ENCODE results near the gene SPPL3. TPM values are rescaled to one million over a fixed set of nuclear protein-coding genes. Genes with fewer than 3 reads are reported as not detected.
A peak's percentile ranks its signal among the peaks of the same experiment; 100 is the strongest.

SPPL3 gene
- total RNA-seq, 1 donor from 2014 or later = 22.3 TPM

- H3K36me3 ChIP-seq (ENCODE audit: control insufficient read depth, insufficient read depth, low read length) = no peaks in the 10 kb centered on the region
- TF ChIP-seq CTCF (IDR thresholded peaks at IDR 0.05; ENCODE audit: insufficient read depth, low read length, poor library complexity, severe bottlenecking) = no peak
- no peak overlapping the region for H3K4me3 ChIP-seq (ENCODE audit: low read depth, low read length)
- H3K27me3 ChIP-seq (ENCODE audit: control insufficient read depth, insufficient read depth, low read length) = no peaks in the 10 kb centered on the region
- no peak for DNase-seq (ENCODE audit: low read depth)
These were observed 37.8 kb upstream of the SPPL3 start for GRCh38 chr12:120941846-120942405.

GRCh38 chr12:120941412-120941811, 37.3 kb upstream of the SPPL3 start:
- no peak for TF ChIP-seq CTCF (IDR thresholded peaks at IDR 0.05; ENCODE audit: insufficient read depth, low read length, poor library complexity, severe bottlenecking)
- H3K27me3 ChIP-seq (ENCODE audit: control insufficient read depth, insufficient read depth, low read length) = no peaks in the 10 kb centered on the region
- H3K4me3 ChIP-seq (ENCODE audit: low read depth, low read length) = no peak overlapping the region
- no peak for DNase-seq (ENCODE audit: low read depth)
- H3K36me3 ChIP-seq (ENCODE audit: control insufficient read depth, insufficient read depth, low read length) = no peaks in the 10 kb centered on the region

GRCh38 chr12:120940799-120941198, 36.6 kb upstream of the SPPL3 start:
- TF ChIP-seq CTCF (IDR thresholded peaks at IDR 0.05; ENCODE audit: insufficient read depth, low read length, poor library complexity, severe bottlenecking) = no peak
- Histone ChIP-seq H3K27me3 (ENCODE audit: control insufficient read depth, insufficient read depth, low read length) (no peaks in the 10 kb centered on the region), H3K36me3 (ENCODE audit: control insufficient read depth, insufficient read depth, low read length) (no peaks in the 10 kb centered on the region), H3K4me3 (ENCODE audit: low read depth, low read length) (no peak overlapping the region)
- peak; percentile 86 for DNase-seq (ENCODE audit: low read depth)

- no peak for TF ChIP-seq CTCF (IDR thresholded peaks at IDR 0.05; ENCODE audit: insufficient read depth, low read length, poor library complexity, severe bottlenecking)
- no peak for DNase-seq (ENCODE audit: low read depth)
These were observed 35.8 kb upstream of the SPPL3 start for GRCh38 chr12:120940006-120940405.

GRCh38 chr12:120939523-120939922, 35.4 kb upstream of the SPPL3 start:
- Histone ChIP-seq H3K36me3 (ENCODE audit: control insufficient read depth, insufficient read depth, low read length) (no peaks in the 10 kb centered on the region), H3K4me3 (ENCODE audit: low read depth, low read length) (no peak overlapping the region), H3K27me3 (ENCODE audit: control insufficient read depth, insufficient read depth, low read length) (no peaks in the 10 kb centered on the region)
- no peak for DNase-seq (ENCODE audit: low read depth)
- no peak for TF ChIP-seq CTCF (IDR thresholded peaks at IDR 0.05; ENCODE audit: insufficient read depth, low read length, poor library complexity, severe bottlenecking)

More at GRCh38 chr12:120940006-120940405, 35.8 kb upstream of the SPPL3 start:
- Histone ChIP-seq H3K4me3 (ENCODE audit: low read depth, low read length) (no peak overlapping the region), H3K27me3 (ENCODE audit: control insufficient read depth, insufficient read depth, low read length) (no peaks in the 10 kb centered on the region), H3K36me3 (ENCODE audit: control insufficient read depth, insufficient read depth, low read length) (no peaks in the 10 kb centered on the region)

- H3K27me3 ChIP-seq (ENCODE audit: control insufficient read depth, insufficient read depth, low read length) = no peaks in the 10 kb centered on the region
- no peaks in the 10 kb centered on the region for H3K36me3 ChIP-seq (ENCODE audit: control insufficient read depth, insufficient read depth, low read length)
- TF ChIP-seq CTCF (IDR thresholded peaks at IDR 0.05; ENCODE audit: insufficient read depth, low read length, poor library complexity, severe bottlenecking) = no peak
- no peak overlapping the region for H3K4me3 ChIP-seq (ENCODE audit: low read depth, low read length)
- DNase-seq (ENCODE audit: low read depth) = no peak
These were observed 34.3 kb upstream of the SPPL3 start for GRCh38 chr12:120938496-120938895.

Measured in kidney epithelial cell (primary cell).